NCI-H510A (cell line): ENCODE results near the gene MAP6.

Experiments
- DNase-seq: peaks from one replicate; lab custom pipeline; 2025; lab: John Stamatoyannopoulos, UW

Gene MAP6

DNA sequence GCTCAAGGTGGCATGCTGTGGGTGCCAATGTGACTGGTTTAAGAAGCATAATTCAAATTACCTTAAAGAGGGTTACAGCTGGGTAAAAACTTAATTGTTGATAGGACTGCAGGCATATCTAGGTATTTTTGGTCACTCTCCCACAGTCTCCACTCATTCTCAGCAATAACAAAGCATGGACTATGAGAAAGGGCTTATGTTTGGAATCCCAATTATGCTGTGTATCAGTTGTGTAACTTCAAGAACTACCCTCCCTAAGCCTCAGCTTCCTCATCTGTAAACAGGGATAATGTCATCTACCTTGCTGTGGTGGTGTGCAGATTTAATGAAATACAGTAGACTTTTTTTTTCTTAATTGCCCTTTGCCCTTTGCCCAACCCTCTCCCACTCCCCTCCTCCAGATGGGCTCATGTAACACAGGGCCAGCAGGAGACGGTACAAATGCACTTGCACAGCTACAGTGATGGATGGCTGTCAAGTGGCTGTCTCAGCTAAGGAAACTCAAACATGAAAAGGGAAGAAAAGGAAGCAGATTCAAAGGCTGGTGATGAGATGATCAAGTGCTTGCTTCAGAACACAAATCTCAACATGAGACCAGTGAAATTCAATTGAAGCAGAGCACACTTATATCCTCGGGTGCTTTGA, 37.6 kb downstream of the MAP6 start:
- DNase-seq = no peak

DNA sequence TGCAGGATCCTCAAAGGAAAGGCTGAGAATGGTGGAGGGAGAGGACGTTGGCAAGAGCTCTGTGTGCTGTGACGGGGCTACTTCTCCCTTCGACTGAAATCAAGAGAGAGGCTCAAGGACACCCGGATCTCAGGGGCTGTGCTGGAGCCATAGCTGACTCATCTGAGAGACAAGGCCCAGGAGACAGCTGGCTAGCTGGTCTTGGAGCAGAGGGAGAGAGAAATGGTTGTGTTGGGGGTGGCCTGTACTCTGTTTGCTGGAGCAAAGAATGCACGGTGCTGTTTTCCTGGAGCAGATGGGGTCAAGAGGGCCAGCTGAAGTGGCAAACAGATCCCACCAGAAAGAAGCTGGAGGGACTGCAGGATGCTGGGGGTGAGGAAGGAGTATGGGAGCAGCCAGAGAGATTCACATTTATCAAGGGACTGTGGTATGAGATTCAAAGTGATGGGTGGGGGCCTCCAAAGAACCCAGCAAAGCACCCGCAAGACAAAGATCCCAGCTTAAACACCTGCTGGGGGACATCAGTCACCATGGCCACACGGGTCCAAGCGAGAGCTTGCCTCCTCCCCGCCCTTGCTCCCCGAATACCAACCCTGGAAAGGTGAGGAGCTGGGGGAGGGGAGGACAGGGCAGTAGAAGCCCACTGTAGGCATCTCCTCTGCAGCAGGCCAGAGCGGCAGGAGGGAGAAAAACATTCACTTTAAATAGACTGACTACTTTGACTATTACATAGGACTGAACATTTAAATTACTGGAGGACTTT, 40.8 kb downstream of the MAP6 start:
- DNase-seq = no peak

DNA sequence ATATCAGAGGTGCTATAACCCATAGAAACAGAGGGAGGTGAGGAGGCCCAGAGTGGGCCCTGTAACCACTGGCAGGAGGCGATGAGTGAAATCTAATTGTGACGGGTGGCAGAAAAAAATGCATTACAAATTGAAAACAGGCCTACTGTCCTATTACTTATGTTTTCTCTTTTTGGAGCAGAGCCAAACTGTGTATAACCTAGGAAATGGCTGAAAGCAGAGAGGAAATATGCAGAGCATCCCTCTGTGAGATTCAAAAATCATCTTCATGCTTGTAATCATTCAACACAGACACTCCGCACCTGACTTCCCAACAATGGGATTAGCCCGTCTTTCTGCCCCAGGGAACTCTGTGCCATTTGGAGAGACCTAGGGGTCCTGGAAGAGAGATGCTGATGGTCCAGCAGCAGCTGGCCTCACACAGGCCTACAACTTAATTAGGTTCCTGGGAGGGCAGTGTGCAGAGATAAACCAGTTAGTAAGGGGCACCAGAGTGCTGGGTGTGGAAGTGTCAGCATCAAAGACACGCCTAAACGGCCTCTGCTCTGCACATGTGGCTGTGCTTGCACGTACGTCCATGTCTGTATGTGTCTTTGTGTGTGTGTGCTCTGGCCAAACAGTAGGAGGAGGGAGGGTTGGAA, 41.8 kb downstream of the MAP6 start:
- no peak for DNase-seq

DNA sequence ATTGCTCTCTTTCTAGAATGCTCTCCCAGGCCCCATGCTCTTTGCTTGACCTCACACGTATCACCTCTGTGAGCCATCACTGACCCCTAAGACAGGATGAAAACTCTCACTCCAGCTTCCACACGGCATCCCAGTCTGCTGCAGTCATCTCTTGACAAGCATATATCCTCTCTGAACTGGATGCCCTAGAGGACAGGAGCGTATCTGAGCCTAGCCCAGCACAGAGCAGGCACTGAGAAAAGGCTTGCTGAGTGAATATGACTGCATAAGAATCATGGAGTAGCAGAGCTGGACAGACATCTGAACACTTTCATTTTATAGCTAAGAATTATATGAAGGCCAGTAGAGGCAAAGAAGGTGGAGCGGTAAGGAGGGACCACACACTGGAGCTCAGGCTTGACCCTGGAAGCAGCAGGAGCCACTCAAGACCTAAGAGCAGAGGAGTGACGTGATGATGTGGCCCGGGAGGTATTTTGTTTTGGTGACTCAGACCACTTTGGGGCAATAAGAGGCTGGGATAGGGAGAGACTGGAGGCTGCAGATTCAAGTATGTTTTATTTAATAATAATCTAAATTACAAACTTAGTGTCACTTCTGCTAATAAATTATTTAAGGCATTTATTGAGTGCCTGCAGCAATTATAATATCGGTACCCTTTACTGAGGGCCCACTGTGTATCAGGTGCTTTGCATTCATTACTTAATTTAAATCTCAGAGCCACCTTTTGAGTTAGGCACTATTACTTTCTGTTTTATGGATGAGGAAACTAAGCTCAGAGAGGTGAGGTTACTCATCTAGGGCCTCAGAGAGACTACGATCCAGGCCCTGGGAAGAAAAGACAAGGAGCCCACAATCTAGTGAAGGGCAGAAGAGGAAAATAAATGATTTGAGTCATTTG, 42.6 kb downstream of the MAP6 start:
- no peak for DNase-seq

GRCh38 chr11:75625021-75625420, 43.8 kb downstream of the MAP6 start:
- DNase-seq = peak; percentile 79

DNA sequence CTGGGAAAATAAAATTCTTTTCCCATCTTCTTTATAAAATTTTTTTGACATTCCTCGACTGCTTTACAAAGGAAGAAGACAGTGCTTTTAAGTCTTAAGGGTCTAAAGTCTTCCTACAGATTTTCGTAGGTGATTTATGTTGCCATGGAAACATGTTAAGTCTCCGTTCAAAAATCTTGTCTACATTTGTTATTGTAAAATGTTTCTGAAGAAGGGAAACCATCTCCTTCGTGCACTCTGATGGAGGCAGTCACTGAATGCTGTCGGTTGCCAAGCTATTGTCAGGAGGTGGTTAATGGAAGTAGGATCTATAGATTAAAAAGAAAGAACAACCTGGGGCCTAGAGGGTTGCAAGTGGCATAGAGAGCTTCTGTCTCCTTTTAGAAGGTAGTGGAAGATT, 52.6 kb downstream of the MAP6 start:
- DNase-seq = no peak

DNA sequence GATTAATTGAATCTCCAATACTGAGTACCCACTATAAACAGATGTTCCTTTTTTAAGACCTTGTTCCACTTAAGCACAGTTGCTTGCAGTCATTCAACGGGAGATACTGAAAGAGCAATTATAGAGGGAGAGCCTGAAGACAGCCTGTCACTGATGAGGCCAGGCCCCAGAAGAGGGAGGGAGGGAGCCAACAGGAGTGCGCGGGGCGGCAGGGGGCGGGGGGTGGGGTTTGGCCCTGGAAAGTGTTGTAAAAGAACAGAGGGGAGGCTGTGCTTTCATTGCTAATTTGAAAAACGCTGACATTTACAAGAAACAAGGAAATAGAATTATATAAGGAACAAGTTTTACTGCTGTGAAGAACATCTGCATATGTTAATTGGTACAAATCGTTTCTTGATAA, 53.1 kb downstream of the MAP6 start:
- no peak for DNase-seq

DNA sequence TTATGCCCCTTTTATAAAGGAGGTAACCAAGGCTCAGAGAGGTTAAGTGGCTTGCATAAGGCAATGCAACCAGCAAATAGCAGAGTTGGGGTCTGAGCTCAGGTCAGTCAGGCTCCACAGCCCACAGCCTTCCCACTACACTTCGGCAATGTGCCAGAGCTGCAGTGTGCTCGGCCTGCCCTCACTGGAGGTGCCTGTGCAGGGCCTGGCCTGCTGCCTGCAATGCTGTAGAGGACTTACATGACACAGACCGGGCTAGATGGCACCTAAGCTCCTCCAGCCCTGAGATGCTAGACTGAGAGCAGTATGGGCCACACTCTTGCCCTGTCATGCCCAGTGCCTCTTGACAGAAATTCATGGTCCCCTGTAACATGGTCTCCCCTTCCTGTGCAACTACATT, 57.0 kb downstream of the MAP6 start:
- no peak for DNase-seq

DNA sequence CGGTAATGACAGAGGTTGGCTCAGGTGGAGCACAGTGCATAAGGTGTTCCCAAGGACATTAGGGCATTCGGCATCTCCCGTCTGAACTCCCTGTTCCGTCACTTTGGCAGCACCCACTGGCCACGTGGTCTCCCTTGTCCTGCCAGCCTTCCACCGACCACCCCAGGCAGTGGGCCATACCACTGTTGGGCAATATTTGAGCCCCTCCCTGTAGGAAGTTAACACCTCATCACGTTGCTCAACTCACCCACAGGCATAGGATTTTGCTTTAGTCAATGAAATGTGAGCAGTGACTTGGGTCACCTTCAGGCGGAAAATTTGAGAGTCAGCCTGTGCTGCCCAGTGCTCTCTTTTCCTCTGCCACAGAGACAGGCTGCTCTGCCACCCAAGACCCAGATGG, 62.7 kb downstream of the MAP6 start:
- DNase-seq = no peak

- no peak for DNase-seq
Measured at GRCh38 chr11:75603791-75604736, 64.8 kb downstream of the MAP6 start.

GRCh38 chr11:75602951-75603350, 65.9 kb downstream of the MAP6 start:
- DNase-seq = no peak

- DNase-seq = no peak
Measured at GRCh38 chr11:75601494-75601893, 67.3 kb downstream of the MAP6 start.

- DNase-seq = no peak
Measured at GRCh38 chr11:75600356-75600755, 68.5 kb downstream of the MAP6 start.

- no peak for DNase-seq
Measured at GRCh38 chr11:75598900-75599299, 69.9 kb downstream of the MAP6 start.

GRCh38 chr11:75598264-75598663, 70.6 kb downstream of the MAP6 start:
- no peak for DNase-seq

DNA sequence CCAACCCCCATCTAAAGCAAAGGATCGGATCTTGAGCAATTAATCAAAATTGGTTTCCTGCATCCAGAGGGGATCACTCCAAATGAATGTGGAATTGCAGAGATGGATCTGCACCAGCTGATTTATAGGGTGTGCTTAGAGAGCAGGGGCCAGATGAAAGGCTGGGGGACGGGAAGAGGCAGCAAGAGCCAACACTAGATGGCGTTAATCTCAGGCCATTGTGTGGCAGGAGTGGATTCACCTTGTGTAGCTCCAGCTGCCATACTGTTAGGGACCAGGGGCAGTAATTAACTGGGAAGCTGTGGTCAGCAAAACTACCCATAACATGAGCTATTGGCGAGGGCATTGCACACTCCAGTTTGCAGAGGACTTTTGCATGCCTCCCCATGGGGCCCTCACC, 71.2 kb downstream of the MAP6 start:
- DNase-seq = peak; percentile 47

DNA sequence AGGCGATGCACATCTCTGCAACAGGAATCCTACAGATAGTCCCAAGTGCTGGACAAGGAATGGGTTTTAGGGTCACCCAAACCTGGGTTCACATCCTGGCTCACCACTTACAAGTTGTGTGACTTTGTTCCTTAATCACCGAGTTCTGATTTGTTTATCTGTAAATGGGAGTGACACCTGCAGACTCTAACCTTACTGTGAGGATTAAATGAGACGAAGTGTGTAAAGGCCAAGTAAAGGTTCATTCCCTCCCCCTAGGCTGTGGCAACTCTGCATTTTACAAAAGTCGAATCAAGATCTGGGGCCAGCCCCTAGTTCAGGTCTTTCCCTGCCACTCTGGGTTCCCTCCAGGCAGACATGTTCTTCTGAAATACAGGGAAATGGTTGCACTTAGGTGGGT, 71.9 kb downstream of the MAP6 start:
- DNase-seq = no peak

DNA sequence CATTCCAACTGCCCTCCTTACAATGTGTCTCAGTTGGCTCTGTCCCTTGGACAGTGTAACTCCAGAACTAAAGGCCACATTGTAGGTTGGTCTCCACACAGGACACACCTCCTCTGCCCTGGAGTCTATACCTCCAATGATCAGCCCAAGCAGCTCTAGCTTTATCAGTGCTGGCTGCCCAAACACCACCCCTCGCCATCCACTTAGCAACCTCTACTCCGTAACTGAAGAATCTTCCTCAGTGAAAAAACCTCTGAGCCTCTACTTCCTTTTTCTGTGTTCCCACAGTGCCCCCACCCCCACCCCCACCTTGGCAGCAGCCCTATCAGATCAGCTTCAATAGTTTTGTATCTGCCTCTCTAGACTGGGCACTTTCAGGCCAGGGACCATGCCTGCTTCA, 73.4 kb downstream of the MAP6 start:
- DNase-seq = no peak

- no peak for DNase-seq
Measured at GRCh38 chr11:75594211-75594610, 74.6 kb downstream of the MAP6 start.

GRCh38 chr11:75593286-75593915, 75.4 kb downstream of the MAP6 start:
- peak; percentile 48 for DNase-seq

DNA sequence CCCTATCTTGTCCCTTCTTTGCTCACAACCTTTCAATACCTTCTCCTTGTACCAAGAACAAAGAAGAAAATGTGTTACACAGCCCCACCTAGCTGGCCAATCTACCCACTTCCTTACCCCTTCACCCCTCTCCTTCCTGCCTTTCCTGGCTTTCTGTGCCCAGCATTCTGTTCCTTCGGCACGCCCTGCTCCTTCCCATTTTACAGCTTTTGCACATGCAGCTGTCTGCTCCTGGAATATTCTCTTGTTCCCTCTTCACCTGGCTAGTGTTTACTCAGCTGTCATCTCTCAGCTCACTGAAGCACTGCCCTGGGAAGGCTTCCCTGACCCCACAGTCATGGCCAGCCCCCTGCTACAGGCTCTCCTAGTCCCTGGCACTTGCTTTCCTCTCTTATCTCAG, 76.1 kb downstream of the MAP6 start:
- peak; percentile 89 for DNase-seq
